ENCODE results near the gene LMBRD2.
"Not testable (repeated sequence)": the region's sequence is repeated elsewhere in the genome, so short reads cannot be mapped to it uniquely, and the experiment has no call there.

Gene LMBRD2

DNA sequence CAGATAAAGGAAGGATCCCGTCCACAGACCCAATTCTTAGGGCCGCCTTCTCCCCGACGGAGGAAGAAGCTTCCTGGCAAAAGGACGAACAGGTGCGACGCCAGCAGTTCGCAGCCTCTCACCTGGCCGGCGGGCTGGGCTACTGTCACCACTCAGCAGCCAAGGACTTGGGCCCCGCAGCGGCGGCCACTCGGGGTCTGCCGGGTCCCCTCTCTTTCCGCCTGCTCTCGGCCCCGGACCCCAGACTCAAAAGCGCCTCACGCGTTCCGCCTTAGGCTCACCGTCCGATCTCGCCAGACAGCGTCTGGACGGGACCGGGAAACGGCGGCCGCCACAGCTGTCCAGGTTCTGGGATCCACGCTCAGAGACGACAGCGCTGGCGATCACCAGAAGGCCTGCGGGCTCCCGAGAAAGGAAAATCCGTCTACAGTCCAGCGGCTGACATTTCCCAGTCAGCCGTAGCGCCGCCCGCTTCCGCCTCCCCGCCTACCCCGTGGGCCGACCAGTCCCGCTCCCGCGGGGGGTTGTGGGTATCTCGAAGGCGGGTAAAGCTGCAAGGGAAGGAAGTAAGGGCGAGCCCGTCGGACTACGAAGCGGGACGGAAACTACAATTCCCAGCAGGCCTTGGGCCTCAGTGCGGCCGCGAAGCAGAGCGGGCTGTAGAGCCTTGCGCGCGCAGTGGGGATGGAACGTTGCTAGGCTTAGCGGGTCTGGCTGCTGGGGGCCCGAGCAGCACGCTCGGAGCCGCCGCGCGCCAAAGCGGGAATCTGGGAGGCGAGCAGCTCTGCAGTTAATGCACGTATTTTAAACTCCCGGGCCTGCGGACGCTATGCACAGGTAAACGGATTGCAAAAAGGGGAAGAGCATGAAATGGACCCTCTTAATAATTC, at the start of gene LMBRD2, which contains the start of gene SKP2:
Gene LMBRD2, minus strand, starts transcription at position 454 of the 890 bp plus-strand sequence. CDS start 8,538 bp downstream, outside the sequence.
Gene SKP2, plus strand, starts transcription at position 678 of the 890 bp plus-strand sequence. Its CDS starts 152 bp downstream, at position 830.
- DNase-seq (ENCODE audit: low read depth in 3 of 3, low spot score in 1 of 3) = peak; percentile 87 to 91 (median 88)

DNA sequence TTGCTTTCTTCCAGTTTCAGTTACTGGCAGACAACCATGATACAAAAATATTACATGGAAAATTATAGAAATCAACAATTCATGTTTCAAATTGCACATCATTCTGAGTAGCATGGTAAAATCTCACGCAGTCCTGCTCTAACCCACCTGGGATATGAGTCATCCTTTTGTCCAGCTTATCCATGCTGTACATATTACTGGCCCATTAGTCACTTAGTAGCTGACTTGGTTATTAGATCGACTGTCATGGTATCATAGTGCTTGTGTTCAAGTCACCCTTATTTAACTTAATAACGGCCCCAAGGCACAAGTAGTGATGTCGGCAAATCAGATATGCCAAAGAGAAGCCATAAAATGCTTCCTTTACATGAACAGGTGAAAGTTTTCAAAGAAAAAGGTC, 48.8 kb upstream of the LMBRD2 start:
- DNase-seq (ENCODE audit: low read depth in 3 of 3, low spot score in 1 of 3) = no peak

DNA sequence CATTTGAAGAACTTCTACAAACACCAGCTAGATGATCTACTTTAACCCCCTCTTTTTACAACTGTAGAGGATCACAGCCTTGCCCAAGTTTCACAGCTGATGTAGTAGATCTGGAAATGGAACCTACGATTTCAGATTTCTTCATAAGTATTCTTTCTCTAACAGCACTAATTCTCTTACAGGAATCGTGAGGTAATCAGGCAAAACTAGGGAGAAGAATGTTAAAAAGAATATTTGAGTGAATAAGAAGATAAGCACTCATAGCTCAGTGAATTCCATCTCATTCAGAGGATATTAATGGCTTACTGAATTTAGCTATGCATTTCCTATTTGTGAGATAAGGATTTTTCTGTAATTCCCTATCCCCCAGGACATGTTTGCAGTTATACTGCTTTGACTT, 47.9 kb upstream of the LMBRD2 start:
- no peak for DNase-seq (ENCODE audit: low read depth in 3 of 3, low spot score in 1 of 3)

DNA sequence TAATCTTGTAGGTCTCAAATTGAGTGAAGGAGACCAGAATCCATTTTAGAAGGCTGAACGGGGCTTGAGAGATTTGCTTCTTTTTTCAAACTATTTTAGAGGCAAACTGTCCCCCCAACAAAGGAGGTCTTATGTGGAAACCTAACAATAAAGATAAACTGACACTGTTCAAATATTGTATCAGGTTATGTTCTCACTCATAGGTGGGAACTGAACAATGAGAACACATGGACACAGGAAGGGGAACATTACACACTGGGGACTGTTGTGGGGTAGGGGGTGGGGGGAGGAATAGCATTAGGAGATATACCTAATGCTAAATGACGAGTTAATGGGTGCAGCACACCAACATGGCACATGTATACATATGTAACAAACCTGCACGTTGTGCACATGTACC, 47.1 kb upstream of the LMBRD2 start:
- DNase-seq (ENCODE audit: low read depth in 3 of 3, low spot score in 1 of 3) = not testable (repeated sequence)

DNA sequence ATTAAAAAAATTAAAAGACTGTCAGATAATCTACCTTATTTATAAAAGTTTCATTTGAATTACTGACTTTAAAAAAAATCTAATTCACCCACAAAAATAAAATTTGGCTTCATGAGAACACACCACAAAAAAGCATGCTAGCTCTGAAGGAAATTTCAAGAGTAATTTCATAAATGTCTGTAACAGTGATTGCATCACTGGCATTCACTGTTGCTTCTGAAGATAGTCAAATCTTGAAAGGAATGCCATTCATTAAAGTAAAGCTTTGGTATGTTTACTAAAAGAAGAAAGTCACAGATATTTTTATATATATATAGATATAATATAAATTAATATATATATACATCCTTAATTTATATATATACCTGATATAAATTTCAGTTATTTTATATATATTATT, 46.6 kb upstream of the LMBRD2 start:
- DNase-seq (ENCODE audit: low read depth in 3 of 3, low spot score in 1 of 3) = no peak

DNA sequence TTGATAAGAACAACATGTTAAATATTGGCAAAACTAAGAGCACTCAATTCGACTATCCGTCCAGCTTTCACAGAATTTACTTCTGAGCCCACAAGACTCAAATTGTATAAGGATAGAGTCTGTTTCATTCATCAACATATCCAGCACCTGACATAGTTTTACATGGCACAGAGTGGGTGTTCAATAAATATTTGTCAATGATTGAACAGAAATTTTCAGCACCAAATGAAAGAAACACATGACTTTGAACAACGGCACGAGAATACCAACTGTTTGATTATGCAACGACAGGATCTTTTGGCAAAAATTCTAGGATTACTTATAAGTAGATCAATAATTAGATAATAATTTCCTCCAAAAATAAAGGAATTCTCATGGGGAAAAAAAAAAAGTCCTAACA, 42.1 kb upstream of the LMBRD2 start:
- no peak for DNase-seq (ENCODE audit: low read depth in 3 of 3, low spot score in 1 of 3)

DNA sequence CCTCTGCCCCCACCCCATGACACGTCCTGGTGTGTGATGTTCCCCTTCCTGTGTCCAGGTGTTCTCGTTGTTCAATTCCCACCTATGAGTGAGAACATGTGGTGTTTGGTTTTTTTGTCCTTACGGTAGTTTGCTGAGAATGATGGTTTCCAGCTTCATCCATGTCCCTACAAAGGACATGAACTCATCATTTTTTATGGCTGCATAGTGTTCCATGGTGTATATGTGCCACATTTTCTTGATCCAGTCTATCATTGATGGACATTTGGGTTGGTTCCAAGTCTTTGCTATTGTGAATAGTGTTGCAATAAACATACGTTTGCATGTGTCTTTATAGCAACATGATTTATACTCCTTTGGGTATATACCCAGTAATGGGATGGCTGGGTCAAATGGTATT, 32.7 kb upstream of the LMBRD2 start:
- DNase-seq (ENCODE audit: low read depth in 3 of 3, low spot score in 1 of 3) = not testable (repeated sequence)

DNA sequence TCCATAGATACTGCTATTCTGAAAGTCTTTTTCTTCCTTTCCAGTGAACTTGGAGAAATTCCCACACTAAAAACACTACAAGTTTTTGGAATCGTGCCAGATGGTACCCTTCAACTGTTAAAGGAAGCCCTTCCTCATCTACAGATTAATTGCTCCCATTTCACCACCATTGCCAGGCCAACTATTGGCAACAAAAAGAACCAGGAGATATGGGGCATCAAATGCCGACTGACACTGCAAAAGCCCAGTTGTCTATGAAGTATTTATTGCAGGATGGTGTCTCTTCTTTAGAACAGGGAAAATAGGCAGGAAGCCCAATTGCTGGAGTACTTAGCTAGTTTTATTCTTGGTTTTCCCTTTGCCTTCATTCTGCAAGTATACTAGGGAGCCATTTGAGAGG, 30.1 kb upstream of the LMBRD2 start:
- no peak for DNase-seq (ENCODE audit: low read depth in 3 of 3, low spot score in 1 of 3)

DNA sequence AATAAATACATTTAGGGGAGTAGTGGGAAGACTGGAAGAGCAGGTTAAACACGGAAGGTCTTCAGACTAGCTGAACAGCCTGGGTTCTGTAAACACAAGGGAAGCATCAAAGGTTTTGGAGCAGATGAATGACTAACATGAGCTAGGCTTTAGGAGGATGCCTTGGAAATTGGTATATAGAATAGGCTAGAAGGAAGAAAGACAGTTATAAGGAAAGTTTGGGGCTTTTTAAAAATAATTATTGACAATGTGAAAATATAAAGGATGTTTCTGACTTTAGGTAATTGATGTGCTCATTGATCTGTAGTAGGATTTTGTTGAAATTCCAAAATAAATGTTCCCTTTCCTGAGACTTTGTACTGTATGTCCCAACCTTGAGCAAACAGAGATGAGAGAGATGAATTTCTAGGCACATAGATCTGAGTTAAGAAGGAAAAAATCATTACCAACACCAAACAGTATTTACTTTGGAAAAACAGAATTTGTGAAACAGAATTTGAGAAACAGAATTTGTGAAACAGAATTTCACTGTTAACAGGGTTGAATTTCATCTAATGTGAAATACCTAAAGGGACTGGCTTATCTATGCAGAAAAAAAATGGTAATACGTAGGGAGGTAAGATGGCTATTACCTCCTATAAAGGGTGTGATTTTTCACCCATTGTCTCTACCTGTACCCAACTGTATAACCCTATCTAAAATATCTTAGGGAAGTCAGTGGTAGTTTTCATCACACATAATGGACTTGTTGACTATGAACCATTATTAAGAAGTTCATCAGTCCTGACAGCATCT, 29.1 kb upstream of the LMBRD2 start:
- DNase-seq (ENCODE audit: low read depth in 3 of 3, low spot score in 1 of 3) = no peak

DNA sequence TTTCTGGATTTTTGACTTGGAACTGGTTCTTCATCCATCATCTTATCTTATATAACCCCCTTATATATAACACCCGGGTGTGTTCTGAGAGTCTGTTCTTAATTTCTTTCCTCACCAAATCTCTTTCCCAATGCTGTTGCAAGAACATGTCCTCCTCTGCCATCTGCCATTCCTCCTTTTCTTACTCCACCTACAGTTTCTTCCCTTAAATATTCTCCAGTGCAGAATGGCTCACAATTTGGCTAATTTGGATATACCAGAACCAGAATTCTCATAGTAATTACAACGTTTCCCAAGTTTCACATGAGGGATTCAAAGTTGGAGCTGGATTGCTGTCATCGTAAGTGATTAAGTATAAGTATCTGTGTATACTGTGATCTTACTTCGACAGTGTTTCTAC, 28.3 kb upstream of the LMBRD2 start:
- DNase-seq (ENCODE audit: low read depth in 3 of 3, low spot score in 1 of 3) = no peak

DNA sequence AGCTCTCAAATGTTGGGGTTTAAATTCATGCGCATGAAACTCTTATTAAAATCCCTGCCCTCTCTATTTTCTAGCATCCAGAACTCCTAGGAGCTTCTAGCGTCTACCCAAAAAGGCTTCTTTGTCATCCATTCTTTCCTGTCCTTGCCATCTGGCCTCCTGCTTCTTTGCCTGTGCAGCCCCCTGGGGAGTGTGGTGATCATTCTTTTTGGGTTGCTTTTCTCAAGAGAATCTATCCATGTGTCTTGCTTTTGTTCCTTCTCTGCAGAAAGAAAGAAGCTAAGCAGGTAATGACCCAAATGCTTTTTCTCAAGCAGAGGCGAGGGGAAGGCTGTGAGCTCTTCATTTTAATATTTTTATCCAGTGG, 26.8 kb upstream of the LMBRD2 start:
- no peak for DNase-seq (ENCODE audit: low read depth in 3 of 3, low spot score in 1 of 3)

DNA sequence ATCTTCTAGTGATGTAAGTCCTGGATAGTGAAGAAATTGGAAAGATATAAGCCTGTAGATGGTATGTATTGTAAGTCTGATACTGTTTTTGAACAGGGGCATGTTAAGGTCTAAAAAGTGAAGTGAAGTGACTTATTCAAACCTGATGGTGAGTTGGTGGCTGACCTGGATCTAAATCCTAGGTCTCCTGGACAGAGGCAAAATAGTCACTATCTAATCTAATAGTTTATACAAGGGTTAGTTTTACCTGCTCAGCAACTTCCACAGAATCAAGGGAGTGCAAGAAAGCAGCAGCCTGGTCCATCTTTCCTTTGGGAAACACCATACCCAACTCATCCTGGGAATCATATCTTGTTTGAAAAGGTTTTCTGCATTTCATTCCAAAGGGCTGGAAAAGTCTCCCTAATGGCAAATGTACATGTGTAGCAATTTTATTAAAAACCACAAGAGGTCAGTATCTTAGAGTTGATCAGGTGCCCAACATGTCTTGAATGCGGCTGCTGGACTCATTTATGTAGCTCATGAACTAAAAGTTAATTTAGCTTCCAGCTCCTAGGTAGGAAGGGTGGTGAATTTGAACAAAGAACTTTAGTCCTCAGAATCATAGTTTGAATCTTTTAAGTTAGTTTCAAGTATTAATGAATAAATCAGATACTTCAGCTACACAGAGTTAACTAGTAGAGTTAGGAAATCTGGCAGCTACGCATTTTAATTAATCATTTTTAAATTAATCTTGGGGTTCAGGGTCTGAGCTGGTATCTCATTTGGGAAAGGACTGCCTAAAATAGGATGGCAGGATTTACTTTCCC, 26.2 kb upstream of the LMBRD2 start:
- DNase-seq (ENCODE audit: low read depth in 3 of 3, low spot score in 1 of 3) = no peak

DNA sequence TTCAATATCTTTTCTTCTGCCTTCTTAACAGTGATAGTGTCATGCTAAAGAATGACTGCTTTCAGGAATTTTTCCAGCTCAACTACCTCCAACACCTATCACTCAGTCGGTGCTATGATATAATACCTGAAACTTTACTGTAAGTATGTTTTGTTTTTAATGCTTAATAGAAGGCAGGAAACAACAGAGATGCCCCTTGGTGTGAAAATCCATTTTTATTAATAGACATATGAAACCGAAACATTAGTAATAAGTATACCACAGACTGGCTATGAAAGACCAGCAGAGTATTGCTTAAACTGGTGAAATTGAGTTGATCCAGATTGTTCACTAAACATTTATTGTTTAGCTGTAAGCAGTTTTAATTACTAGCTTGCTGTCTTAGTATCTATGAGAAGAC, 25.5 kb upstream of the LMBRD2 start:
- no peak for DNase-seq (ENCODE audit: low read depth in 3 of 3, low spot score in 1 of 3)

DNA sequence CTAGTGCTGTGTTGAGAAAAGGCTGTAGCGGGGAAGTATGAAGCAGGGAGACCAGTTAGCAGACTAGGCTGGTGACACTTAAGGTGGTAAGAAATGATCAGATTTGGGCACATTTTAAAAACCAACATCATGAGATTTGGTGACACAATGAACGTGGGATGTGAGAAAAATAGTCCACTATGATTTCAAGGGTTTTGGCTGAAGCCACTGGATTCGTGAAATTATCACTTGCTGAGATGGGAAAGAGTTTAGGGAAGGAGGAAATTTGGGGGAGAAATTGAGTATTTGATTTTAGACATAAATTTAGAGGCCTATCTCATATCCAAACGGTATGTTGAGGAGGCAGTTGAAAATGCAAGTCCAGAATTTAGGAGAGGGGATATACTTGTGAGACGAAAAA, 23.4 kb upstream of the LMBRD2 start:
- no peak for DNase-seq (ENCODE audit: low read depth in 3 of 3, low spot score in 1 of 3)

DNA sequence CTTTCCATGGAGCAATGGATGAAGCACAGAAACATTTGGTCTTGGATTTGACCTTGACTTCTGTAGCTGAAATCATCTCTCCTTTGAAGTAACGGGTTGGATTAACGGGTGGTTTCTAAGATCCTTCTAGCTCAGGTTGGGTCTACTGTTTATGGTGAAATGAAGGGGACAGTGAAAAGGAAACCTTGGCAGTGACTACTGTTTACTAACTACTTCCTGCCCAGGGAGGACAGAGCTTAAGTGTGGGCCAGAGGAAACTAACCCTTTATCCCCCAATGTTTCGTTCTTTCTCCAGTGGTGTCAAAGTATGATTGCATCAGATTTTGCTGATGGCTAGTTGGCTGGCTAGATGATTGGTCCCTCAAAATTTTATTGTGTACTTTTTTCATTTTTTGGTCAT, 22.4 kb upstream of the LMBRD2 start:
- no peak for DNase-seq (ENCODE audit: low read depth in 3 of 3, low spot score in 1 of 3)

DNA sequence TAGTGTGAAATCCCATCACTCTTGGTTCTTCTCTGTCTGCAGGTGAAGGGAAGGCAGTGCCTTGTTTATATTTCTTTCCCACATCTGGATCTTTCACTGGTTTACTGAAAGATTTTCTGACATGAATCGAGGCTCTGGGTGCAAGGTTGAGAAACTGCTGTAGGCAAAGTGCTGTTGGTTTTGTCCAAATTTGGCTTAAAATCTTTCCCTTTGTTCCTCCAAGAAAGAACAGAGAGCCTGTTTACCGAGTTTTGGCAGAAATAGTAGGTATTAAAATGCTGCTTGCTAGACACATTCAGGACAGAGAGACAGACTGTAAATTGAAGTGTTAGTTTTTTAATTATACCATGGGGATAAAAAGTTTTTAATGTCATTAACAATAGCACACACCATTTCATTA, 21.7 kb upstream of the LMBRD2 start:
- DNase-seq (ENCODE audit: low read depth in 3 of 3, low spot score in 1 of 3) = no peak

DNA sequence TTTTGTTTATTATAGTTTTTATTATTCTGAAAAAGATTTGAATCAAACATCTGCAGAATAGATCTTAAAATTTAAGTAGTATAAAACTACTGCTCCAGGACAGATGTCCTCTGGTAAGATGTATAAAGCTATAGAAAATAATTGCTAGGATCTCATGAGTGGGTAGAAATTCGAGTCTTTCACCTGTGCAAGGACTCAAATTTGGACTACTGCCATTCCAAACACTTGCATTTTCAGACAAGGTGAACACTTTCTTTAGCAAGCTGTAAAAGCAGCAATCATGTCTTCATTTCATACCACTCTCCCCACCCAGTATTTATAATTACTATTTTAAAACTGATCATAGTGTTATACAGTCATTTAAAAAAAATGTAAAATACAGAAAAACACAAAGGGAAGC, 20.9 kb upstream of the LMBRD2 start:
- DNase-seq (ENCODE audit: low read depth in 3 of 3, low spot score in 1 of 3) = no peak

DNA sequence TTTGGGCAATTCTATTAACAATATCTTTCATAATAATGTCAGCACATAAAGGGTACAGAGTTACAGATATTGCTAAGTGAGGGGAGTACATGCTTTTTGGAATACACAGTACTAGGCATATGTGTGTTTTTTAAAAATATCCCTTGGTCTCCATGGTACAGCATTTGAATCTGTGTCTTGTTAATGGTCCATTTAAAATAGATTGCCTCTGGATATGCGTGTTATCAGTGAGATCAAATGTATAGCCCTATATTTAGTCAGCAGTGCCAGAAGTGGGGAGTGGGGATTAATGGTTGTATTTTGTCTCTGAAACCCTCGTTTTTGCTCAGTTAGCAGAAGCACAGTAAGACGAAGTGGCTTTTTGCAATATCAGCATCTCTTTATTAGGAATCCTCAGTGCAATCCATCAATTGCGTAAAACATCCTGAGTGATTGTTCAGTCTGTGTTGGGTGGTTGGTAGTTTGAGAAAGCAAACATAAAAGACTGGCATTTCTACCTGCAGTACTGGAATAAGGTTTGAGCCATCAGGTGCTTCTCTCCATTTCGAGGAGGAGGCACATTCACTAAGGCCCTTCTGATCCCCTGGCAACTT, 19.2 kb upstream of the LMBRD2 start:
- no peak for DNase-seq (ENCODE audit: low read depth in 3 of 3, low spot score in 1 of 3)

DNA sequence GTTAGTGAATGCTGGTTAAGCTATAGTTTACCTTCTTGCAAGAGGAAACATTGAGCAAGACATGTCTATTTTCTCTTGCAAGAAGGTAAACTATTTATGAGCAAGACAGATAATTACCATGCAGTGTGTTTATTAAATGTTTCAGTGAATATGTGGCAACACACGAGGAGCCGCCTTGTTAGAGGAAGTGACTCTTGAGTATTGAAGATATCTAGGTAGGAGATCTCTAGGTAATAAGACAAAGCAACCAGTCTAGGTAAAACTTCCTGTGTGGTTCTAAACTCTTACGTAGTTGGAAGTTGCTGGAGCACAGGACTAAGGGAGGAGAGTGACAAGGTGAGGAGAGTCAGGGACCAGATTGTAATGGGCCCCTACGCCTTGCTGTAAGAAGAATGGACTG, 17.1 kb upstream of the LMBRD2 start:
- DNase-seq (ENCODE audit: low read depth in 3 of 3, low spot score in 1 of 3) = no peak

DNA sequence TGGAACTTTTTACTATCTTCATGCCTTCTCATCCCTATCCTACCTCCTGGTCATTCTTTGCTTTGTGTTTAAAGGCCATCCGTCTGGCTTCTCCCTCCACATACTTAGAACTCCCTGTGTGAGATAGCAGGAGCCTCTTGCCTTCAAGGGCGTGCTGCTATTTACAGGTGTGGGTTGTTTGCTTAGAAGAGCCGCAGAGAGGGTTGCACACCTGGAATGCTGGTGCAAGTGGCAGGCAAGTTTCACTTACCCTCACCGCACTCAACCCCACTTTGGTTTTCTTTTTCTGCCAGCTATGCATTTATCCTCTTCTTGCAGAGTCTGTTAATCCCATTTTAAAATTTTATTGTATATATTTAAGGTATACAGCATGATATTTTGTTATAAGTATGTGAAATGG, 12.8 kb upstream of the LMBRD2 start:
- DNase-seq (ENCODE audit: low read depth in 3 of 3, low spot score in 1 of 3) = no peak
